ENCODE measurements around the gene GALK2.

DNA sequence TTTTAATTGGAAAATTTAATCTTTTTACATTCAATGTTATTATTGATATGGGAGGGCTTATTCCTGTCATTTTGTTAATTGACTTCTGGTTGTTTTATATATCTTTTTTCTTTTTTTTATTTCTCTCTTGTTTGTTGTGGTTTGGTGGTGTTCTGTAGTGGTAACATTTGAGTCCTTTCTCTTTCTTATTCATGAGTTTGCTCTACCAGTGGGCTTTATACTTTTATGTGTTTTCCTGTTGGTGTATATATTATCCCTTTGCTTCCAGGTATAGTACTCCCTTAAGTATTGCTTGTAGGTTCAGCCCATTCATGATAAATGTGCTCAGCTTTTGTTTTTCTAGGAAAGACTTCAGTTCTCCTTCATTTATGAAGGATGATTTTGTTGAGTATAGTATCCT is 57.6 kb downstream of the GALK2 start:
- TF ChIP-seq POLR2AphosphoS5 (IDR thresholded peaks at IDR 0.05) (no peak), POLR2A (IDR thresholded peaks at IDR 0.05) (no peak)

All from sigmoid colon (tissue), 4 donors.